A549 (cell line): Measurements from ENCODE around the gene IFT25. TPM values are rescaled to one million over a fixed set of nuclear protein-coding genes. Genes with fewer than 3 reads are reported as not detected.

Source experiments
- ATAC-seq, 2 experiments: fragments of 200-7000 bp in 1 of 2; fragments of >200 bp in 1 of 2; cut with Nextera tagmentation in 1 of 2; cut with Tn5 transposase in 1 of 2; 3 replicates each; pipeline versions ENCODE4 v1.8.0 to v1.9.1; 2018 to 2020; ENCODE audit warnings: mild to moderate bottlenecking in 1 of 2, moderate library complexity in 1 of 2
- CTCF ChIA-PET: fragments of 300-600 bp; sonication (Branson Sonifier 250); formaldehyde crosslinking; extraction: SDS; loops from one replicate; lab custom pipeline; 2021; ENCODE audit warnings: antibody characterized with exemption, inconsistent platforms; lab: Yijun Ruan, JAX
- POLR2A ChIA-PET: fragments of 350-600 bp; formaldehyde crosslinking; extraction: SDS; loops from one replicate; lab custom pipeline; 2021; ENCODE audit warnings: antibody characterized with exemption, inconsistent platforms; lab: Yijun Ruan, JAX
- DNase-seq, 2 experiments: peaks; one replicate each; pipeline versions ENCODE4 v3.0.0 to v3.0.0-alpha.2; 2011 to 2016; ENCODE audit warnings: low read depth in 1 of 2, low spot score in 1 of 2
- FAIRE-seq: peaks from 2 replicates; lab custom pipeline; 2011; peaks lifted over from hg19 to GRCh38; lab: Jason Lieb, UNC
- H3K27ac ChIP-seq, 2 experiments: fragments of >200 bp; sonication (Bioruptor Twin); formaldehyde crosslinking; 3 replicates each; pipeline ENCODE4 v1.5.1; 2016 to 2017
- H3K4me1 ChIP-seq: fragments of >200 bp; sonication (Bioruptor Twin); formaldehyde crosslinking; 3 replicates; pipeline ENCODE4 v1.6.1; 2016
- H3K4me2 ChIP-seq: fragments of >200 bp; sonication (Bioruptor Twin); formaldehyde crosslinking; 3 replicates; pipeline ENCODE4 v1.6.1; 2016
- H3K4me3 ChIP-seq: fragments of >200 bp; sonication (Bioruptor Twin); formaldehyde crosslinking; 3 replicates; pipeline ENCODE4 v1.5.1; 2016
- H3K9me3 ChIP-seq: fragments of >200 bp; sonication (Bioruptor Twin); formaldehyde crosslinking; 3 replicates; pipeline ENCODE4 v1.6.1; 2016
- BHLHE40 ChIP-seq: IDR thresholded peaks from 2 replicates; pipeline ENCODE4 v1.6.1; 2012; ENCODE audit warnings: low read depth, low read length, inconsistent platforms
- CBX8 ChIP-seq: fragments of 200-600 bp; sonication (generic); IDR thresholded peaks from 2 replicates; pipeline ENCODE4 v1.6.1; 2016
- EHMT2 ChIP-seq: fragments of 200-600 bp; sonication (generic); IDR thresholded peaks from 2 replicates; pipeline ENCODE4 v1.6.1; 2016; ENCODE audit warnings: antibody characterized with exemption, low read depth, mild to moderate bottlenecking, moderate library complexity
- ESRRA ChIP-seq: fragments of 150-350 bp; IDR thresholded peaks from 2 replicates; pipeline ENCODE4 v1.6.1; 2014; ENCODE audit warnings: mild to moderate bottlenecking, low read length, borderline replicate concordance
- FOSL2 ChIP-seq, 2 experiments: fragments of 450-650 bp in 1 of 2; fragments of >200 bp in 1 of 2; sonication (Bioruptor Twin) in 1 of 2; formaldehyde crosslinking; IDR thresholded peaks; 2 replicates each; pipeline versions ENCODE4 v1.5.0 to v1.6.1; 2016 to 2020; ENCODE audit warnings: mild to moderate bottlenecking in 1 of 2, moderate library complexity in 1 of 2
- FOXS1 ChIP-seq: fragments of 250-450 bp; sonication (Bioruptor Pico); IDR thresholded peaks from 2 replicates; pipeline ENCODE4 v1.5.0; 2020; ENCODE audit warnings: mild to moderate bottlenecking, moderate library complexity
- HDAC2 ChIP-seq: fragments of 200-600 bp; sonication (generic); IDR thresholded peaks from 2 replicates; pipeline ENCODE4 v1.6.1; 2016
- HOXB5 ChIP-seq: fragments of 250-450 bp; sonication (Bioruptor Pico); IDR thresholded peaks from 2 replicates; pipeline ENCODE4 v1.5.0; 2020; ENCODE audit warnings: mild to moderate bottlenecking, moderate library complexity
- JUN ChIP-seq, 2 experiments: fragments of >200 bp; sonication (Bioruptor Twin); formaldehyde crosslinking; IDR thresholded peaks; 2 replicates in 1 of 2; 3 replicates in 1 of 2; pipeline ENCODE4 v1.6.1; 2016 to 2017
- KDM5A ChIP-seq: fragments of 200-600 bp; sonication (generic); IDR thresholded peaks from 2 replicates; pipeline ENCODE4 v1.6.1; 2016; ENCODE audit warnings: antibody characterized with exemption, mild to moderate bottlenecking
- NR3C1 ChIP-seq: fragments of >200 bp; sonication (Bioruptor Twin); formaldehyde crosslinking; IDR thresholded peaks from 3 replicates; pipeline ENCODE4 v1.6.1; 2017
- PHF8 ChIP-seq: fragments of 200-600 bp; sonication (generic); IDR thresholded peaks from 2 replicates; pipeline ENCODE4 v1.6.1; 2016; ENCODE audit warnings: low read depth, mild to moderate bottlenecking, antibody characterized with exemption, moderate library complexity, borderline replicate concordance
- POLR2AphosphoS2 ChIP-seq: conservative IDR thresholded peaks from 2 replicates; pipeline ENCODE4 v1.6.1; 2012; ENCODE audit warnings: low read length, improper control_type of control experiment, inconsistent platforms
- RARB ChIP-seq: fragments of 250-450 bp; sonication (Bioruptor Pico); IDR thresholded peaks from 2 replicates; pipeline ENCODE4 v1.8.0; 2021; ENCODE audit warnings: mild to moderate bottlenecking, moderate library complexity
- RFX5 ChIP-seq: fragments of 450-650 bp; IDR thresholded peaks from 2 replicates; pipeline ENCODE4 v1.7.1; 2014; ENCODE audit warnings: antibody characterized with exemption, mild to moderate bottlenecking, moderate library complexity
- RNF2 ChIP-seq: fragments of 200-600 bp; sonication (generic); IDR thresholded peaks from 2 replicates; pipeline ENCODE4 v1.6.1; 2016; ENCODE audit warnings: low read depth, mild to moderate bottlenecking, antibody characterized with exemption, moderate library complexity, borderline replicate concordance
- TFCP2L1 ChIP-seq: fragments of 250-450 bp; sonication (Bioruptor Pico); IDR thresholded peaks from 2 replicates; pipeline ENCODE4 v1.5.0; 2021; ENCODE audit warnings: mild to moderate bottlenecking
- TP53 ChIP-seq: fragments of 250-450 bp; sonication (Bioruptor Pico); IDR thresholded peaks from 2 replicates; pipeline ENCODE4 v1.5.0; 2021; ENCODE audit warnings: mild to moderate bottlenecking, moderate library complexity
- ZNF302 ChIP-seq: fragments of 250-450 bp; sonication (Bioruptor Pico); IDR thresholded peaks from 2 replicates; pipeline ENCODE4 v1.9.0; 2021; ENCODE audit warnings: inconsistent platforms, mild to moderate bottlenecking, moderate library complexity
- WGBS: methylation state at CpG from one replicate; pipeline ENCODE4 v1.1.6; 2017; ENCODE audit errors: missing lambda C conversion rate; 5-methylcytosine and 5-hydroxymethylcytosine counted together
- polyA plus RNA-seq, 4 experiments: library from polyadenylated mRNA; depleted of rRNA in 3 of 4; stranded (reverse); fragments of >200 nt; fragmentation: RNase III in 1 of 4; extraction: RNeasy Plus Mini Kit Qiagen cat#74134 plus additional on column Dnase treatment in 1 of 4; gene quantifications; 2 replicates in 3 of 4; 3 replicates in 1 of 4; pipeline ENCODE4 v1.2.3, GENCODE V29; 2011 to 2017
- TF ChIP-seq, protein P1 (sequence below): fragments of 200-600 bp; sonication (generic); IDR thresholded peaks from 2 replicates; pipeline ENCODE4 v1.6.1; 2016; ENCODE audit warnings: antibody characterized with exemption, mild to moderate bottlenecking, moderate library complexity
- TF ChIP-seq, protein P2 (sequence below): fragments of 150-350 bp; IDR thresholded peaks from 2 replicates; pipeline ENCODE4 v1.6.1; 2014; ENCODE audit warnings: low read depth, mild to moderate bottlenecking, low read length
- TF ChIP-seq, protein P3 (sequence below): IDR thresholded peaks from 2 replicates; pipeline ENCODE4 v1.6.1; 2012

Gene IFT25
- polyA plus RNA-seq, 2 of the 4 experiments (the other 2 are of a cell fraction) = 39.0 to 49.4 TPM

DNA sequence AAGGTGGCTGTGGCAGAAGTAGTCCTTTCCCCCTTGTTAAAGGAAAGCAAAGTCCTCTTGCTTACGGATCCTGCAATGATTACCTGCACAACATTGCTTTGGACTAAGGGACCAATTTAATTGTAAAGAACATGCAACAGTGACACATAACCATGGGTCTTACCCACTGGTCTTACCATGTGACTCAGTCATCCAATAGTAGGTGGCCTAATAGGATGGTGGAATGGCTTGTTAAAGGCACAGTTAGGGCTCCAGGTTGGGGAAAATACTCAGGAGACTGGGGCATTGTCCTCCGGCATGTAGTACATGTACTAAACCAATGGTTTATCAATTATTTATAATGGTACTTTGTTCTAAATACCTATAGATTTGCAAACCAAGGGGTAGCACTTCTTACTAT is 53.8 kb downstream of the IFT25 start:
- DNase-seq (no peak), FAIRE-seq (no peak), ATAC-seq (no peak)
- Histone ChIP-seq H3K4me3 (no peak overlapping the region), H3K9me3 (no peaks in the 10 kb centered on the region), H3K27ac (no peak overlapping the region), H3K4me2 (no peak overlapping the region), H3K4me1 (peaks cover 2% of the 10 kb centered on the region; the same call in 1 of the 3 replicates)
- TF ChIP-seq POLR2AphosphoS2 (no peak), NR3C1 (no peak), RNF2 (no peak), TP53 (CRISPR knock-in tag) (no peak), FOSL2 (IDR thresholded peaks at IDR 0.05) (no peak), FOSL2 (CRISPR knock-in tag; IDR thresholded peaks at IDR 0.05) (no peak), BHLHE40 (no peak), ZNF302 (CRISPR knock-in tag) (no peak), RARB (CRISPR knock-in tag) (no peak), CBX8 (no peak), ESRRA (no peak), EHMT2 (no peak), HDAC2 (no peak), HOXB5 (CRISPR knock-in tag) (no peak)
- TF ChIP-seq, protein P1, sequence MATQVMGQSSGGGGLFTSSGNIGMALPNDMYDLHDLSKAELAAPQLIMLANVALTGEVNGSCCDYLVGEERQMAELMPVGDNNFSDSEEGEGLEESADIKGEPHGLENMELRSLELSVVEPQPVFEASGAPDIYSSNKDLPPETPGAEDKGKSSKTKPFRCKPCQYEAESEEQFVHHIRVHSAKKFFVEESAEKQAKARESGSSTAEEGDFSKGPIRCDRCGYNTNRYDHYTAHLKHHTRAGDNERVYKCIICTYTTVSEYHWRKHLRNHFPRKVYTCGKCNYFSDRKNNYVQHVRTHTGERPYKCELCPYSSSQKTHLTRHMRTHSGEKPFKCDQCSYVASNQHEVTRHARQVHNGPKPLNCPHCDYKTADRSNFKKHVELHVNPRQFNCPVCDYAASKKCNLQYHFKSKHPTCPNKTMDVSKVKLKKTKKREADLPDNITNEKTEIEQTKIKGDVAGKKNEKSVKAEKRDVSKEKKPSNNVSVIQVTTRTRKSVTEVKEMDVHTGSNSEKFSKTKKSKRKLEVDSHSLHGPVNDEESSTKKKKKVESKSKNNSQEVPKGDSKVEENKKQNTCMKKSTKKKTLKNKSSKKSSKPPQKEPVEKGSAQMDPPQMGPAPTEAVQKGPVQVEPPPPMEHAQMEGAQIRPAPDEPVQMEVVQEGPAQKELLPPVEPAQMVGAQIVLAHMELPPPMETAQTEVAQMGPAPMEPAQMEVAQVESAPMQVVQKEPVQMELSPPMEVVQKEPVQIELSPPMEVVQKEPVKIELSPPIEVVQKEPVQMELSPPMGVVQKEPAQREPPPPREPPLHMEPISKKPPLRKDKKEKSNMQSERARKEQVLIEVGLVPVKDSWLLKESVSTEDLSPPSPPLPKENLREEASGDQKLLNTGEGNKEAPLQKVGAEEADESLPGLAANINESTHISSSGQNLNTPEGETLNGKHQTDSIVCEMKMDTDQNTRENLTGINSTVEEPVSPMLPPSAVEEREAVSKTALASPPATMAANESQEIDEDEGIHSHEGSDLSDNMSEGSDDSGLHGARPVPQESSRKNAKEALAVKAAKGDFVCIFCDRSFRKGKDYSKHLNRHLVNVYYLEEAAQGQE = no peak
- TF ChIP-seq, protein P2, sequence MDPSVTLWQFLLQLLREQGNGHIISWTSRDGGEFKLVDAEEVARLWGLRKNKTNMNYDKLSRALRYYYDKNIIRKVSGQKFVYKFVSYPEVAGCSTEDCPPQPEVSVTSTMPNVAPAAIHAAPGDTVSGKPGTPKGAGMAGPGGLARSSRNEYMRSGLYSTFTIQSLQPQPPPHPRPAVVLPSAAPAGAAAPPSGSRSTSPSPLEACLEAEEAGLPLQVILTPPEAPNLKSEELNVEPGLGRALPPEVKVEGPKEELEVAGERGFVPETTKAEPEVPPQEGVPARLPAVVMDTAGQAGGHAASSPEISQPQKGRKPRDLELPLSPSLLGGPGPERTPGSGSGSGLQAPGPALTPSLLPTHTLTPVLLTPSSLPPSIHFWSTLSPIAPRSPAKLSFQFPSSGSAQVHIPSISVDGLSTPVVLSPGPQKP = no peak
- TF ChIP-seq, protein P3, sequence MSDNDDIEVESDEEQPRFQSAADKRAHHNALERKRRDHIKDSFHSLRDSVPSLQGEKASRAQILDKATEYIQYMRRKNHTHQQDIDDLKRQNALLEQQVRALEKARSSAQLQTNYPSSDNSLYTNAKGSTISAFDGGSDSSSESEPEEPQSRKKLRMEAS = no peak
- ChIA-PET POLR2A (no interaction called here), CTCF (no interaction called here)
- WGBS = 95% methylated on average over 2 of the region's 2 CpGs

DNA sequence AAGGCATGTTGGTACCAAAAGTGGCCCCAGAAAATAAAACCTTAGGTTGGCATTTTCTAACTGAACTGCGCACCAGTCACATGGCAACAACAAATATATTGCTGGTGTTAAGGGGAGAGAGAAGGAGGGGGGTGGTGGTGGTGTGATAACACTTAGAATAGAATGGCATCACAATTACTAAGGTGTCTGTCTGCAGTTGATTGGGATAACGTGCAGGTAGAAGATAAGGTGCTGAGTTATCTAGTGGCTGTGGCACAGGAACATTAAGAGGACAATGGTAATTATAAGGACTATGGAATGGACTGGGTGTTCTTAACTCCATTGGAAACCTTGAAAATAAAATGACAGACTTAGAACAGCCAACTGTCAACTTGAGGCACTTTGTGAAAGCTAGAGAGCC is 54.5 kb downstream of the IFT25 start:
- H3K4me3 ChIP-seq = no peak overlapping the region
- no peak for TF ChIP-seq FOXS1 (CRISPR knock-in tag)
- no peak for TF ChIP-seq ZNF302 (CRISPR knock-in tag)
- TF ChIP-seq TFCP2L1 (CRISPR knock-in tag) = no peak
- no peak for TF ChIP-seq RFX5
- TF ChIP-seq JUN (IDR thresholded peaks at IDR 0.05) = no peak
- TF ChIP-seq PHF8 = no peak
- TF ChIP-seq, protein P1 = no peak
- TF ChIP-seq KDM5A = no peak
- no peak for TF ChIP-seq TP53 (CRISPR knock-in tag)
- FAIRE-seq = no peak
- DNase-seq = no peak
- no peaks in the 10 kb centered on the region for H3K4me1 ChIP-seq
- POLR2A ChIA-PET = interaction anchor here (2.2 kb wide), 1 partner anchor 55 kb away, joined by 12 read pairs; the partner anchor contains the start of genes IFT25 and LRRC42
- no peak overlapping the region for H3K27ac ChIP-seq
- CTCF ChIA-PET = no interaction called here
- H3K4me2 ChIP-seq = no peak overlapping the region
- no peak for ATAC-seq
- H3K9me3 ChIP-seq = no peaks in the 10 kb centered on the region
- 97% methylated on average over 2 of the region's 2 CpGs for WGBS
